ENCODE measurements around the gene PPIB. TPM values are rescaled to one million over a fixed set of nuclear protein-coding genes. Genes with fewer than 3 reads are reported as not detected.
A peak's percentile ranks its signal among the peaks of the same experiment; 100 is the strongest.

Gene PPIB
- total and polyA plus RNA-seq, 9 of the 15 experiments (the other 6 are each of a cell fraction or from before 2014, with no cell fraction given): 306 to 746 (median 439) TPM

DNA sequence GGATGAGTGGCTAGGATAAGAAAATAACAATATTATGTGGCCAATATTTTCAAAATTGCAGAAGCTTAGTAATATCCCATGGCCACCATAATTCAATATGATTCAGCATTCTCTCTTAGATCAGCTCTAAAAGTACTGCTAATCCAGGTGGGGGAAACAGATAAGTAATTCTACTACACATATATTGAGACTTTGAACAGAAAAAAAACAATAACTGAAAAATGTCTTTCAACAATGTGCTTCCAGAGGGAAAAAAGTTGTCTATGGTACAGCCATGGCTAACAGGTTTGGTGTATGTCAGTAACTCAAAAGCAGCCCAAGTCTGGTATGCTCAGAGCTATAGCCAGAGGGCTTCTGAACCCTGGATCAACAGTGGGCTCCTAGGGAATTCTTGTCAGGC, 42.4 kb upstream of the PPIB start (continued):
- TF ChIP-seq, protein P1, sequence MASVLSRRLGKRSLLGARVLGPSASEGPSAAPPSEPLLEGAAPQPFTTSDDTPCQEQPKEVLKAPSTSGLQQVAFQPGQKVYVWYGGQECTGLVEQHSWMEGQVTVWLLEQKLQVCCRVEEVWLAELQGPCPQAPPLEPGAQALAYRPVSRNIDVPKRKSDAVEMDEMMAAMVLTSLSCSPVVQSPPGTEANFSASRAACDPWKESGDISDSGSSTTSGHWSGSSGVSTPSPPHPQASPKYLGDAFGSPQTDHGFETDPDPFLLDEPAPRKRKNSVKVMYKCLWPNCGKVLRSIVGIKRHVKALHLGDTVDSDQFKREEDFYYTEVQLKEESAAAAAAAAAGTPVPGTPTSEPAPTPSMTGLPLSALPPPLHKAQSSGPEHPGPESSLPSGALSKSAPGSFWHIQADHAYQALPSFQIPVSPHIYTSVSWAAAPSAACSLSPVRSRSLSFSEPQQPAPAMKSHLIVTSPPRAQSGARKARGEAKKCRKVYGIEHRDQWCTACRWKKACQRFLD (CRISPR knock-in tag; IDR thresholded peaks at IDR 0.05): no peak
- TF ChIP-seq SMARCE1 (IDR thresholded peaks at IDR 0.05): peak; percentile 73
- TF ChIP-seq GATAD2A (IDR thresholded peaks at IDR 0.05): 0 out of 2 replicates have a peak, but pooled peaks have one; percentile 57
- peak; percentile 55; the same call in 1 of the 2 replicates for TF ChIP-seq LEF1 (IDR thresholded peaks at IDR 0.05)
- TF ChIP-seq, protein P2, sequence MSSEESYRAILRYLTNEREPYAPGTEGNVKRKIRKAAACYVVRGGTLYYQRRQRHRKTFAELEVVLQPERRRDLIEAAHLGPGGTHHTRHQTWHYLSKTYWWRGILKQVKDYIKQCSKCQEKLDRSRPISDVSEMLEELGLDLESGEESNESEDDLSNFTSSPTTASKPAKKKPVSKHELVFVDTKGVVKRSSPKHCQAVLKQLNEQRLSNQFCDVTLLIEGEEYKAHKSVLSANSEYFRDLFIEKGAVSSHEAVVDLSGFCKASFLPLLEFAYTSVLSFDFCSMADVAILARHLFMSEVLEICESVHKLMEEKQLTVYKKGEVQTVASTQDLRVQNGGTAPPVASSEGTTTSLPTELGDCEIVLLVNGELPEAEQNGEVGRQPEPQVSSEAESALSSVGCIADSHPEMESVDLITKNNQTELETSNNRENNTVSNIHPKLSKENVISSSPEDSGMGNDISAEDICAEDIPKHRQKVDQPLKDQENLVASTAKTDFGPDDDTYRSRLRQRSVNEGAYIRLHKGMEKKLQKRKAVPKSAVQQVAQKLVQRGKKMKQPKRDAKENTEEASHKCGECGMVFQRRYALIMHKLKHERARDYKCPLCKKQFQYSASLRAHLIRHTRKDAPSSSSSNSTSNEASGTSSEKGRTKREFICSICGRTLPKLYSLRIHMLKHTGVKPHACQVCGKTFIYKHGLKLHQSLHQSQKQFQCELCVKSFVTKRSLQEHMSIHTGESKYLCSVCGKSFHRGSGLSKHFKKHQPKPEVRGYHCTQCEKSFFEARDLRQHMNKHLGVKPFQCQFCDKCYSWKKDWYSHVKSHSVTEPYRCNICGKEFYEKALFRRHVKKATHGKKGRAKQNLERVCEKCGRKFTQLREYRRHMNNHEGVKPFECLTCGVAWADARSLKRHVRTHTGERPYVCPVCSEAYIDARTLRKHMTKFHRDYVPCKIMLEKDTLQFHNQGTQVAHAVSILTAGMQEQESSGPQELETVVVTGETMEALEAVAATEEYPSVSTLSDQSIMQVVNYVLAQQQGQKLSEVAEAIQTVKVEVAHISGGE (CRISPR knock-in tag; IDR thresholded peaks at IDR 0.05): 0 out of 6 replicates have a peak, but pooled peaks of 1 of the 3 experiments have one; percentile 25
- no peak for TF ChIP-seq FOXK1 (CRISPR knock-in tag; IDR thresholded peaks at IDR 0.05; ENCODE audit: borderline replicate concordance)
- TF ChIP-seq, protein P3, sequence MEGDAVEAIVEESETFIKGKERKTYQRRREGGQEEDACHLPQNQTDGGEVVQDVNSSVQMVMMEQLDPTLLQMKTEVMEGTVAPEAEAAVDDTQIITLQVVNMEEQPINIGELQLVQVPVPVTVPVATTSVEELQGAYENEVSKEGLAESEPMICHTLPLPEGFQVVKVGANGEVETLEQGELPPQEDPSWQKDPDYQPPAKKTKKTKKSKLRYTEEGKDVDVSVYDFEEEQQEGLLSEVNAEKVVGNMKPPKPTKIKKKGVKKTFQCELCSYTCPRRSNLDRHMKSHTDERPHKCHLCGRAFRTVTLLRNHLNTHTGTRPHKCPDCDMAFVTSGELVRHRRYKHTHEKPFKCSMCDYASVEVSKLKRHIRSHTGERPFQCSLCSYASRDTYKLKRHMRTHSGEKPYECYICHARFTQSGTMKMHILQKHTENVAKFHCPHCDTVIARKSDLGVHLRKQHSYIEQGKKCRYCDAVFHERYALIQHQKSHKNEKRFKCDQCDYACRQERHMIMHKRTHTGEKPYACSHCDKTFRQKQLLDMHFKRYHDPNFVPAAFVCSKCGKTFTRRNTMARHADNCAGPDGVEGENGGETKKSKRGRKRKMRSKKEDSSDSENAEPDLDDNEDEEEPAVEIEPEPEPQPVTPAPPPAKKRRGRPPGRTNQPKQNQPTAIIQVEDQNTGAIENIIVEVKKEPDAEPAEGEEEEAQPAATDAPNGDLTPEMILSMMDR (IDR thresholded peaks at IDR 0.05 in 2 of 3, conservative IDR thresholded peaks at IDR 0.05 in 1 of 3; ENCODE audit: insufficient read depth in 2 of 3, low read depth in 1 of 3, low read length in 3 of 3): no peak
- 0 out of 2 replicates have a peak, but pooled peaks have one; percentile 10 for TF ChIP-seq CBFA2T2 (conservative IDR thresholded peaks at IDR 0.05)
- peak; percentile 74 for TF ChIP-seq MAFK (IDR thresholded peaks at IDR 0.05; ENCODE audit: low read length)
- TF ChIP-seq ZNF282 (CRISPR knock-in tag; IDR thresholded peaks at IDR 0.05): no peak
- TF ChIP-seq, protein P4, sequence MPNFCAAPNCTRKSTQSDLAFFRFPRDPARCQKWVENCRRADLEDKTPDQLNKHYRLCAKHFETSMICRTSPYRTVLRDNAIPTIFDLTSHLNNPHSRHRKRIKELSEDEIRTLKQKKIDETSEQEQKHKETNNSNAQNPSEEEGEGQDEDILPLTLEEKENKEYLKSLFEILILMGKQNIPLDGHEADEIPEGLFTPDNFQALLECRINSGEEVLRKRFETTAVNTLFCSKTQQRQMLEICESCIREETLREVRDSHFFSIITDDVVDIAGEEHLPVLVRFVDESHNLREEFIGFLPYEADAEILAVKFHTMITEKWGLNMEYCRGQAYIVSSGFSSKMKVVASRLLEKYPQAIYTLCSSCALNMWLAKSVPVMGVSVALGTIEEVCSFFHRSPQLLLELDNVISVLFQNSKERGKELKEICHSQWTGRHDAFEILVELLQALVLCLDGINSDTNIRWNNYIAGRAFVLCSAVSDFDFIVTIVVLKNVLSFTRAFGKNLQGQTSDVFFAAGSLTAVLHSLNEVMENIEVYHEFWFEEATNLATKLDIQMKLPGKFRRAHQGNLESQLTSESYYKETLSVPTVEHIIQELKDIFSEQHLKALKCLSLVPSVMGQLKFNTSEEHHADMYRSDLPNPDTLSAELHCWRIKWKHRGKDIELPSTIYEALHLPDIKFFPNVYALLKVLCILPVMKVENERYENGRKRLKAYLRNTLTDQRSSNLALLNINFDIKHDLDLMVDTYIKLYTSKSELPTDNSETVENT (CRISPR knock-in tag; IDR thresholded peaks at IDR 0.05): no peak
- TF ChIP-seq BCL6 (CRISPR knock-in tag; IDR thresholded peaks at IDR 0.05): no peak
- no peak for TF ChIP-seq GTF2A2 (tag; IDR thresholded peaks at IDR 0.05)
- 0 out of 2 replicates have a peak, but pooled peaks have one; percentile 32 for TF ChIP-seq PML (IDR thresholded peaks at IDR 0.05; ENCODE audit: low read length)
- TF ChIP-seq MYC (IDR thresholded peaks at IDR 0.05; ENCODE audit: low read depth, low read length): no peak
- TF ChIP-seq MYC (CRISPR knock-in tag; IDR thresholded peaks at IDR 0.05; ENCODE audit: borderline replicate concordance, low read depth): no peak
- TF ChIP-seq, protein P5, sequence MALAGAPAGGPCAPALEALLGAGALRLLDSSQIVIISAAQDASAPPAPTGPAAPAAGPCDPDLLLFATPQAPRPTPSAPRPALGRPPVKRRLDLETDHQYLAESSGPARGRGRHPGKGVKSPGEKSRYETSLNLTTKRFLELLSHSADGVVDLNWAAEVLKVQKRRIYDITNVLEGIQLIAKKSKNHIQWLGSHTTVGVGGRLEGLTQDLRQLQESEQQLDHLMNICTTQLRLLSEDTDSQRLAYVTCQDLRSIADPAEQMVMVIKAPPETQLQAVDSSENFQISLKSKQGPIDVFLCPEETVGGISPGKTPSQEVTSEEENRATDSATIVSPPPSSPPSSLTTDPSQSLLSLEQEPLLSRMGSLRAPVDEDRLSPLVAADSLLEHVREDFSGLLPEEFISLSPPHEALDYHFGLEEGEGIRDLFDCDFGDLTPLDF (CRISPR knock-in tag; IDR thresholded peaks at IDR 0.05): no peak
- TF ChIP-seq NR2C1 (IDR thresholded peaks at IDR 0.05): no peak
- TF ChIP-seq NR2C1 (tag; IDR thresholded peaks at IDR 0.05): no peak
- TF ChIP-seq KAT2B (IDR thresholded peaks at IDR 0.05; ENCODE audit: low read depth, low read length): no peak

Measured in K562 (cell line).